Nephron progenitor cell (in vitro differentiated cells): ENCODE data around the gene MUS81.
"Not testable (repeated sequence)": the region's sequence is repeated elsewhere in the genome, so short reads cannot be mapped to it uniquely, and the experiment has no call there.

Experiments
- DNase-seq: peaks from one replicate; pipeline ENCODE4 v3.0.0; 2021
- H3K27ac Mint-ChIP-seq: 2 replicates; pipeline ENCODE4 v1.8.0; 2021; ENCODE audit warnings: mild to moderate bottlenecking, moderate library complexity, mixed read lengths
- H3K27me3 Mint-ChIP-seq: 2 replicates; pipeline ENCODE4 v1.8.0; 2021; ENCODE audit warnings: mild to moderate bottlenecking, low read depth, mixed read lengths; ENCODE audit not compliant: poor library complexity
- H3K36me3 Mint-ChIP-seq: 2 replicates; pipeline ENCODE4 v1.8.0; 2021; ENCODE audit warnings: low read depth, mixed read lengths
- H3K4me1 Mint-ChIP-seq: 2 replicates; pipeline ENCODE4 v1.8.0; 2021; ENCODE audit warnings: mixed read lengths
- H3K4me3 Mint-ChIP-seq: 2 replicates; pipeline ENCODE4 v1.8.0; 2021; ENCODE audit warnings: mild to moderate bottlenecking, moderate library complexity, mixed read lengths
- H3K9me3 Mint-ChIP-seq: 2 replicates; pipeline ENCODE4 v1.8.0; 2021; ENCODE audit warnings: mild to moderate bottlenecking, moderate library complexity, mixed read lengths
- TF ChIP-seq, protein P1 (sequence below): fragments of 200-600 bp; sonication (generic); IDR thresholded peaks from 2 replicates; pipeline ENCODE4 v1.5.0; 2021; ENCODE audit warnings: antibody characterized with exemption

MUS81 gene

DNA sequence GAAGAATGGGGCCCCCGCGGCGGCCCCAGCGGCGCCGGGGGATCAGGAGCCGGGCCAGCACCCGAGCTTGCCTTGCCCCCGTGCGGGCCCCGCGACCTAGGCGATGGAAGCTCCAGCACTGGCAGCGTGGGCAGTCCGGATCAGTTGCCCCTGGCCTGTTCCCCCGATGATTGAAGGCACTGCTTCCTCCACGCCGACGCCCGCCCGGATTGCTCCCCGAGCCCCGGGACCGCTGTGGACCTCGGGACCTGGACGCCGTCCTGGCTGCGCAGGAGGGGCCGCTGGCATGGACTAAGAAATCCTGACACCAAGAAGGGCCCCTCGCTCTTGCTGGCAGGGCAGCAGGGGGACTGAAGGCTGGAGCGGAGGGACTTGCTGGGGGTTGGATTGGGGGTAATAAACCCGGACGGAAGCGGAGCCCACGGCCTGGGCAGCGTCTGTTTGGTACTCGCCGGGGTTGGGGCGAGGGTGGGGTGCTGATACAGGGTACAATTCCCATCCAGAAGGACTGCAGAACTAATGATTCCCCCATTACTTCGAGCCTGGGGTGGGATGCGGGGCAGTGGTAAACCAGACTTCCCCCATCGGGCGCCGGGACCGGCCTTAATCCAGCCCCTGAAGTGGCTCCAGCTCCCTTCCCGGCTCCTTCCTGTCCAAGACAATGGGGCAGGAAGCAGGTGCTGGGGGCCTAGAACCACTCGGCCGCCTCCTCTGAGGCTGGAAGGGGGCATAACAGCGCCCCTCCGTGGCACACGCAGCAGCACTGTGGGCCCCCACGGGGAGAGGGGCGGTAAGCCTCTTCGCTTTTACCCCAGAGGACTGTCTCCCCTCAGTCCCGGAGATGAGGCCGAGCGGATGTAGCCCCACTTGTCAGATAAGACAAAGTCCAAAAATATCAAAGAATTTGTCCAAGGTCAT, 31.2 kb downstream of the MUS81 start:
- peaks cover 37% of the 10 kb centered on the region for H3K27me3 Mint-ChIP-seq
- no peak overlapping the region for H3K27ac Mint-ChIP-seq

DNA sequence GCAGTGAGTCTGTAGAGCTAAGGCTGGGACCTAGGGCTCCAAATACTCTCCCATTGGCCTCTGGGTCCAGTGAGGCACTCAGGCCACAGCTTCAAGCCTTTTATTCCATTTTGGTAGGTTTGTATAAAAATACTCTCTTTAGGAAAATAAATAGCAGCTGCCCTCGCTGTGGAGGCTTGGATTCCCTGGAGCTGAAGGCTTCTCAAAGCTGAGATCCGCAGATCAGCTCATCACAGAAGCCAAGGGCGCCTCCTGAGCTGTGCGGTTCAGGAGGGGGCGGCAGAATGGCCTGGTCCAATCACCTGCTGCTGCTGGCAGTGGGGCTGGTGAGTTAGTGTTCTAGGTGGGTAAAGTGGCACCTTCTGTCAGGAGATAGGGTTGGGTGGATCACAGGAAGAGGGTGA, 31.9 kb downstream of the MUS81 start:
- H3K27me3 Mint-ChIP-seq: peaks cover 44% of the 10 kb centered on the region
- not testable (repeated sequence) for H3K27ac Mint-ChIP-seq, H3K9me3 Mint-ChIP-seq, DNase-seq, H3K36me3 Mint-ChIP-seq
- H3K4me3 Mint-ChIP-seq: peak overlapping the region; percentile 83
- peaks cover 54% of the 10 kb centered on the region for H3K4me1 Mint-ChIP-seq

More for the DNA sequence above, 31.2 kb downstream of the MUS81 start:
- Mint-ChIP-seq H3K4me1 (peaks cover 60% of the 10 kb centered on the region), H3K4me3 (peak overlapping the region; percentile 83), H3K36me3 (peaks cover 5% of the 10 kb centered on the region), H3K9me3 (no peaks in the 10 kb centered on the region)
- TF ChIP-seq, protein P1, sequence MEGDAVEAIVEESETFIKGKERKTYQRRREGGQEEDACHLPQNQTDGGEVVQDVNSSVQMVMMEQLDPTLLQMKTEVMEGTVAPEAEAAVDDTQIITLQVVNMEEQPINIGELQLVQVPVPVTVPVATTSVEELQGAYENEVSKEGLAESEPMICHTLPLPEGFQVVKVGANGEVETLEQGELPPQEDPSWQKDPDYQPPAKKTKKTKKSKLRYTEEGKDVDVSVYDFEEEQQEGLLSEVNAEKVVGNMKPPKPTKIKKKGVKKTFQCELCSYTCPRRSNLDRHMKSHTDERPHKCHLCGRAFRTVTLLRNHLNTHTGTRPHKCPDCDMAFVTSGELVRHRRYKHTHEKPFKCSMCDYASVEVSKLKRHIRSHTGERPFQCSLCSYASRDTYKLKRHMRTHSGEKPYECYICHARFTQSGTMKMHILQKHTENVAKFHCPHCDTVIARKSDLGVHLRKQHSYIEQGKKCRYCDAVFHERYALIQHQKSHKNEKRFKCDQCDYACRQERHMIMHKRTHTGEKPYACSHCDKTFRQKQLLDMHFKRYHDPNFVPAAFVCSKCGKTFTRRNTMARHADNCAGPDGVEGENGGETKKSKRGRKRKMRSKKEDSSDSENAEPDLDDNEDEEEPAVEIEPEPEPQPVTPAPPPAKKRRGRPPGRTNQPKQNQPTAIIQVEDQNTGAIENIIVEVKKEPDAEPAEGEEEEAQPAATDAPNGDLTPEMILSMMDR: no peak
- no peak for DNase-seq

DNA sequence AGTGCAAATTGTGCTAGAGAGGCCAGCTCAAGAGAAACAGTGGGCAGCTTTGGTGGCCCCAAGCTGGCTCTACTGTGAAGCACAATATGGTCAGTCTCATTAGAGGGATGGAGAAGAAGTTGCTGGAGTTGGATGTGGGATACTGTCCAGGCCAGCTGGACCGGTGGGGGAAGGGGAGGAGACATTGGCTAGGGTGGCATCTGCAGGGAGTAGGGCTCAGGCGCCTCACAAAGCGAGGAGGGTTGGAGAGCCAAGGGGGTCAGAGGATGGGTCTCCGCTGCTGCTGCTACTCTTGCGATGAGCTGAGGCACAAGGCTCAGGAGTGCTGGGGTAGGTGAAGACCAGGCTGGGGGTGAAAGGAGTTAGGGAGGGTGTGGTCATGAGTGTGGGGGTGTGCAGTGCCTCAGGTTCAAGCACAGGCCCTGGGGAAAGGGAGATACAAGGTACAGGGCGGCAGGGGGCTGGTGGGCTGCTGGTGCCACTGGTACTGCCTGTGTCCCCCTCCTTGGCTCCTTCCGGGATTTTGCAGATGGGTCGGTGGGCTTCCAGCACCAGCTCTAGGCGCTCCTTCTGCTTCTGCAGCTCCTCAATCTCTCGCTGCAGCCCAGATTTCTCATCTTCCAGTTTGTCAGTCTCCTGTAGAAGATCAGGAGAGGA, 32.6 kb downstream of the MUS81 start:
- TF ChIP-seq, protein P1: no peak
- Mint-ChIP-seq H3K27ac (no peak overlapping the region), H3K27me3 (peaks cover 50% of the 10 kb centered on the region), H3K36me3 (no peaks in the 10 kb centered on the region), H3K4me3 (peak overlapping the region; percentile 83), H3K4me1 (peaks cover 47% of the 10 kb centered on the region), H3K9me3 (no peaks in the 10 kb centered on the region)
- no peak for DNase-seq

DNA sequence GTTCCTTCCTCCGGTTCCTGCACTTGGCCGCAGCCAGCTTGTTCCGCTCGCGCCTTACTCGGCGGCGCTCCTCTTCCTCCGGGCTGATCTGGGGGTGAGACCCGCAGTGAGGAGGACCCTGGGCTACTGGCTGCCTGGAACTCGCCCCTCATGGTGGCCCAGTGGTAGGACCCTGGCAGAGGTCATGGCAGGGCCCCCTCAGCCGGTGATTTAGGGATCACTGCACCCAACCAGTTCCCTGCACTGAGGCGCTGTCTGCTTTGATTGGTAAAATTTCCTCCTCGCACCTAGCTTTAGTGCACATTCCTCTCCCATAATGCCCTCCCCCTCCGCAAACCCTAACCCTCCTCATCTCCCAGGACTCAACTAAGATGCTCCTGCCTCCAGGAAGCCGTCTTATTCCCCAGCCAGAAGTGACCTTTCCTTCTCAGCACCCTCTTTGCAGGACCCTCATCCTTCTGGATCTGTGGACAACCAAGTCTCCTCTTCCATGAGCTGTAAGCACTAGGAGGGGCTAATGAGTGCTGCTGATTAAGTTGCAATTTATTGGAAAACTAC, 33.9 kb downstream of the MUS81 start:
- Mint-ChIP-seq H3K27ac (no peak overlapping the region), H3K36me3 (no peaks in the 10 kb centered on the region), H3K4me1 (peaks cover 41% of the 10 kb centered on the region), H3K4me3 (no peak overlapping the region), H3K27me3 (peaks cover 59% of the 10 kb centered on the region), H3K9me3 (peaks cover 4% of the 10 kb centered on the region)
- TF ChIP-seq, protein P1: no peak
- no peak for DNase-seq

DNA sequence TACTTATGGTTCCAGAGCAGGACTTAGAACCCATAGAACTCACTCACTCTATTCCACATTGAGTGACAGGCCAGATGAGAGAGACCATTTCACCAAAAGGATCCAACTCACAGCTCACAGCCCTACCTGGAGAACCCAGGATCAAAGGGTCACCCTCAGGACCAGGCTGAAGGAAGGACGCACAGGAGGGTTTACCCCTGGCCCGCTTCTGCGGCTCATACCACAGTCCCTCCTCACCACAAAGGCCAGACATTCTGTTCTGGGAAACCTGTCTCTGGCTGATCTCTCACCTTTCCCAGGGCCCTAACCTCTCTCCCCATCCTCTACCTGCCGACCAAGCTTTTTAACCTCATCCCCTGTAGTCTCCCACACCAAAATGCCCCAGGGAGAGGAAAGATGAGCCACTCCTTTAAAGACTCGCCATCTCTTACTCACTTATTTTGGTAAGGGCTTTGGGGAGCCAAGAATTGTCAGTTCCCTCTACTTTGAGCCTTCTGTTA, 35.3 kb downstream of the MUS81 start:
- no peaks in the 10 kb centered on the region for H3K36me3 Mint-ChIP-seq
- H3K27me3 Mint-ChIP-seq: peaks cover 59% of the 10 kb centered on the region
- no peak for DNase-seq
- peaks cover 28% of the 10 kb centered on the region for H3K4me1 Mint-ChIP-seq
- no peak overlapping the region for H3K4me3 Mint-ChIP-seq
- no peak overlapping the region for H3K27ac Mint-ChIP-seq
- TF ChIP-seq, protein P1: no peak
- peaks cover 4% of the 10 kb centered on the region for H3K9me3 Mint-ChIP-seq
